Body of pancreas (tissue), 4 donors: ENCODE data around the gene ANAPC2. TPM values are rescaled to one million over a fixed set of nuclear protein-coding genes. Genes with fewer than 3 reads are reported as not detected.
A peak's percentile ranks its signal among the peaks of the same experiment; 100 is the strongest.

Experiments
- ATAC-seq: fragments of 150-250 bp; one replicate; pipeline ENCODE4 v1.9.1; 2016
- DNase-seq, 4 donors: peaks; one replicate each; pipeline ENCODE4 v3.0.0-alpha.2; 2019
- H3K27ac ChIP-seq, 4 donors: fragments of 200-600 bp; sonication (generic); 1 replicate in 3 of 4; 2 replicates in 1 of 4; pipeline versions ENCODE4 v1.5.1 to v1.6.1; 2016 to 2019; ENCODE audit warnings: mild to moderate bottlenecking in 1 of 4, mixed read lengths in 1 of 4, moderate library complexity in 1 of 4
- H3K27me3 ChIP-seq, 2 donors: fragments of 200-600 bp; sonication (generic); one replicate each; pipeline ENCODE4 v1.6.0; 2016; ENCODE audit warnings: mild to moderate bottlenecking in 1 of 2
- H3K36me3 ChIP-seq, 2 donors: fragments of 200-600 bp; sonication (generic); replicated peaks in 1 of 2; 2 replicates each; pipeline ENCODE4 v1.5.1; 2016; ENCODE audit warnings: low read depth in 2 of 2; ENCODE audit not compliant: insufficient read depth in 1 of 2
- H3K4me1 ChIP-seq: fragments of 200-600 bp; sonication (generic); one replicate; pipeline ENCODE4 v1.6.0; 2016
- H3K4me3 ChIP-seq, 2 donors: fragments of 200-600 bp; sonication (generic); 1 replicate in 1 of 2; 2 replicates in 1 of 2; pipeline ENCODE4 v1.5.1; 2016 to 2019
- H3K9me3 ChIP-seq, 3 donors: fragments of 200-600 bp; sonication (generic); 1 replicate in 2 of 3; 2 replicates in 1 of 3; pipeline ENCODE4 v1.5.1; 2016
- CTCF ChIP-seq, 7 experiments: fragments of 450-650 bp in 4 of 7; fragments of 200-600 bp in 3 of 7; sonication (generic) in 3 of 7; IDR thresholded peaks; one replicate each; pipeline ENCODE4 v1.5.1; 2016 to 2019; ENCODE audit warnings: antibody characterized with exemption in 7 of 7
- POLR2A ChIP-seq, 3 donors: fragments of 450-650 bp; IDR thresholded peaks; one replicate each; pipeline ENCODE4 v1.6.1; 2016; ENCODE audit warnings: antibody characterized with exemption in 3 of 3, mild to moderate bottlenecking in 2 of 3
- WGBS, 2 donors: methylation state at CpG; one replicate each; pipeline ENCODE4 v1.1.5; 2017; 5-methylcytosine and 5-hydroxymethylcytosine counted together
- intact Hi-C: fragments of 100-400 bp; cut with DNase I; formaldehyde crosslinking; loops from one replicate; pipeline ENCODE4 v1.15.1; 2023
- total RNA-seq, 2 donors: library from RNA; depleted of rRNA; stranded (reverse); fragments of >200 nt; gene quantifications; one replicate each; pipeline ENCODE4 v1.1.0, GENCODE V29; 2016

ANAPC2 gene
- total RNA-seq, 2 donors from 2014 or later: 24.1 to 51.7 TPM

- intact Hi-C loops: loop anchor here (5.0 kb wide), 1 partner anchor 33 kb away; no protein-coding TSS in a partner anchor
- H3K27me3 ChIP-seq: peaks cover 0 to 27% of the 10 kb centered on the region in 2 donors
- no peaks in the 10 kb centered on the region for H3K36me3 ChIP-seq
- 84 to 87% methylated on average over 32 of the region's 32 CpGs for WGBS, 2 donors
- H3K4me1 ChIP-seq: peaks cover 56% of the 10 kb centered on the region
- ATAC-seq: no peak
- TF ChIP-seq CTCF (IDR thresholded peaks at IDR 0.05) (no peak), POLR2A (IDR thresholded peaks at IDR 0.05) (no peak)
- no peak overlapping the region for H3K4me3 ChIP-seq
- H3K9me3 ChIP-seq: no peaks in the 10 kb centered on the region
- H3K27ac ChIP-seq: no peak overlapping the region
- no peak for DNase-seq
These were observed 23.0 kb downstream of the ANAPC2 start for GRCh38 chr9:137165250-137165836.

DNA sequence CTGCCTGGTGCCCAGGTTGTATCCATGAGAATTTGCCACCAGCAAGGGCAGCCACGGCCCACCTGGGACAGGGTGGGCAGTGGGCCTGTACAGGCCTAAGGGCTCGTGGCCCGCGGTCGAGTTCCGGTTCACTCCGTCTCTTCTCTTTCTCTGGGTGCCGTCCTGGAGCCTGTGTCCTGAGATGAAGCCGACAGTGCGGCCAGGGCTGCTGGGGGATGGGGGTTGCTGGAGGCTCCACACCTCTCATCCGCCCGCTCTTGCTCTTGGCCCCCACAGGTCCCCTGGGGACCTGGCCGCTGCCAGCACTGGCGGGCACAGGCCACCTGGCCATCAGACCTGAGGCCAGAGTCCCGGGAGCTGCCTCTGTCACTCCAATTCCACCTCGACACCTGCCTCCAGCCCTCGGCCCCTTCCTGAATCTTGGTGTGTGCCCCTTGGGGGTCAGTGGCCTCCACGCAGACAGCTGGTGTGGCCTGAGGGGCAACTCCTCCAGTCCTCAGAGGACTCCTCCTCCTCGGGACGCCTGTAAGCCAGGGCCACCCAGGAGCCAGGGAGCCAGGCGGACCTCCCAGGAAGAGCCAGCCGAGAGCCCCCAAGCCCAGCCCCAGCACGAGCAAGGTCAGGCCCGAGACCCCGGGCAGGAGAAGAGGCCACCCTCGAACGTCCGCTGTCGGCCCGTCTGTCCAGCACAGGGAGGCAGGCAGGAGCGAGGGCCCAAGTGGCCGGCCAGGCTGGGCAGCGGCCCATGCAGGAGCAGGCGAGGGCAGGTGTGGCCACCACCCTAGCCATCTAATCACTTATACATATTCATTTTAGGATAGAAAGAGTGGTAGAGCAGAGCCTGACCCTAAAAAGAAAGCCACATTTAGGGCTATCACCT is 23.8 kb downstream of the ANAPC2 start:
- H3K27me3 ChIP-seq: peaks cover 0 to 33% of the 10 kb centered on the region in 2 donors
- intact Hi-C loops: loop anchor here (5.0 kb wide), 1 partner anchor 32 kb away; no protein-coding TSS in a partner anchor

GRCh38 chr9:137163805-137164204 is 24.6 kb downstream of the ANAPC2 start:
- DNase-seq: no peak
- no peaks in the 10 kb centered on the region for H3K9me3 ChIP-seq
- no peak overlapping the region for H3K4me3 ChIP-seq
- no peak overlapping the region for H3K27ac ChIP-seq
- ATAC-seq: no peak
- peaks cover 0 to 33% of the 10 kb centered on the region in 2 donors for H3K27me3 ChIP-seq
- no peak for TF ChIP-seq POLR2A (IDR thresholded peaks at IDR 0.05)
- no peak for TF ChIP-seq CTCF (IDR thresholded peaks at IDR 0.05)
- 87% methylated on average over 11 to 22 of the region's 22 CpGs for WGBS, 2 donors
- intact Hi-C loops: no loop called here
- no peaks in the 10 kb centered on the region for H3K36me3 ChIP-seq
- H3K4me1 ChIP-seq: peaks cover 40% of the 10 kb centered on the region

More for the DNA sequence above, 23.8 kb downstream of the ANAPC2 start:
- TF ChIP-seq POLR2A (IDR thresholded peaks at IDR 0.05) (no peak), CTCF (IDR thresholded peaks at IDR 0.05) (no peak)
- peaks cover 48% of the 10 kb centered on the region for H3K4me1 ChIP-seq
- no peak overlapping the region for H3K27ac ChIP-seq
- H3K36me3 ChIP-seq: no peaks in the 10 kb centered on the region
- H3K9me3 ChIP-seq: no peaks in the 10 kb centered on the region
- H3K4me3 ChIP-seq: no peak overlapping the region
- no peak for ATAC-seq
- DNase-seq: no peak
- WGBS, 2 donors: 88 to 90% methylated on average over 16 to 29 of the region's 34 CpGs

DNA sequence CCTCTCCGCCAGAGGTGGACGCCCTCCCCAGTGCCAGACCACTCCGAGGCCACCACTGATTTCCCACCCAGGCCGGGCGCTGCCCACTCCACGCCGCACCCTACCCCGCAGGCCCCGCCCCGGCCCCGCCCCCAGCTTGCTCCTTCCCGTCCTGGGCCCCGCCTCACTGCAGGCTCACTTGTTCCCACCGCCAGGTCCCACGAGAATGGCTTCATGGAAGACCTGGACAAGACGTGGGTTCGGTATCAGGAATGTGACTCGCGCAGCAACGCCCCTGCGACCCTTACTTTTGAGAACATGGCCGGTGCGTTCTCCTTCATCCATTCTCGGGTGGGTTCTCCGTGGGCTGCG is 25.0 kb downstream of the ANAPC2 start:
- H3K27ac ChIP-seq: no peak overlapping the region
- TF ChIP-seq CTCF (IDR thresholded peaks at IDR 0.05) (no peak), POLR2A (IDR thresholded peaks at IDR 0.05) (no peak)
- peaks cover 35% of the 10 kb centered on the region for H3K4me1 ChIP-seq
- WGBS, 2 donors: 24 to 37% methylated on average over 23 to 26 of the region's 26 CpGs
- ATAC-seq: peak; percentile 3
- no peak overlapping the region for H3K4me3 ChIP-seq
- H3K9me3 ChIP-seq: no peaks in the 10 kb centered on the region
- no peaks in the 10 kb centered on the region for H3K36me3 ChIP-seq
- intact Hi-C loops: no loop called here
- no peak for DNase-seq
- peaks cover 0 to 33% of the 10 kb centered on the region in 2 donors for H3K27me3 ChIP-seq
